DMS114 treated with DMSO at 0.1 percent for 48 hours (cell line): ENCODE measurements around the gene TMEM258.

Source experiments
- DNase-seq: peaks from one replicate; lab custom pipeline; 2025; ENCODE audit not compliant: unreplicated experiment; lab: John Stamatoyannopoulos, UW

TMEM258 gene

DNA sequence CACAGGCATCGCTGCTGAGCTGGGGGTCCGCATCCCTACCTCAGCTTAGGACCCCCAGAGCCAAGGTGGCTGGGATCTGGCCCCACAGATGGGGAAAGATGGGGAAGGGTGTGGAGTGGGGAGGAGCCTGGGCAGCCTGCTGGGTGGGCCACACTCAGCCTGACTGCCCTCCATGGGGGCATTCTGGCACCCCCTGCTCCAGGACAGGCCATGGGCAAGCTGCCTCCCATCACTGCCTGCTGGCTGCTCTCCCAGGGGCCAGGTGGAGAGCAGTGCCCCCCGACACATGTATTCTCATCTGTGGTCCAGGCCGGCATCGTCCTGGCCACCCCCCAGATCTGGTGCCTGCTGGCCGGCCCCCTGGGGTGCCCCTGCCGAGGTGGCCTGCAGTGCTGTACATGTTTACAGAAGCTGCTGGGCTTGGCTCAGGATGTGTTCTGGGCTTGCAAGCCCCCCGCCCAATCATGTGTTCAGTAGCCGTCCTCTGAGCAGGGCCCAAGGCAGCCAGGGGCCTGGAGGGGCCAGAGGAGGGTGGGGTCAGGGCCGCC is 47.7 kb downstream of the TMEM258 start:
- no peak for DNase-seq

DNA sequence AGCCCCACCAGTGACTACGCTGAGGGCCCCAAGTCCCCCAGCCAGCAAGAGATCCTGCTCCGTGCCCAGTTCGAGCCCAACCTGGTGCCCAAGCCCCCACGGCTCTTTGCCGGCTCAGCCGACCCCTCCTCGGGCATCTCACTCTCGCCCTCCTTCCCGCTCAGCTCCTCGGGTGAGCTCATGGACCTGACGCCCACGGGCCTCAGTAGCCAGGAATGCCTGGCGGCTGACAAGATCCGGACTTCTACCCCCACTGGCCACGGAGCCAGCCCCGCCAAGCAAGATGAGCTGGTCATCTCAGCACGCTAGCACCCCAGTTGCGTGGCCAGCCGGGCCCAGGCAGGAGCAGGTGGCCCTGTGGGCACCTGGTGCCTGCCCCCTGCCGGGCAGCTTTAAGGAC is 48.2 kb downstream of the TMEM258 start:
- no peak for DNase-seq

DNA sequence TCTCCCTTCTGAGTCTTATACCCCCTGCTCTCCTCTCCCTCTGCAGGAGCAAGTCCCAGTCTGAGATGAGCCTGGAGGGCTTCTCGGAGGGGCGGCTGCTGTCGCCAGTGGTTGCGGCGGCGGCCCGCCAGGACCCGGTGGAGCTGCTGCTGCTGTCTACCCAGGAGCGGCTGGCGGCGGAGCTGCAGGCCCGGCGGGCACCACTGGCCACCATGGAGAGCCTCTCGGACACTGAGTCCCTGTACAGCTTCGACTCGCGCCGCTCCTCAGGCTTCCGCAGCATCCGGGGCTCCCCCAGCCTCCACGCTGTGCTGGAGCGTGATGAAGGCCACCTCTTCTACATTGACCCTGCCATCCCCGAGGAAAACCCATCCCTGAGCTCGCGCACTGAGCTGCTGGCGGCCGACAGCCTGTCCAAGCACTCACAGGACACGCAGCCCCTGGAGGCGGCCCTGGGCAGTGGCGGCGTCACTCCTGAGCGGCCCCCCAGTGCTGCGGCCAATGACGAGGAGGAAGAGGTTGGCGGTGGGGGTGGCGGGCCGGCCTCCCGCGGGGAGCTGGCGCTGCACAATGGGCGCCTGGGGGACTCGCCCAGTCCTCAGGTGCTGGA is 48.8 kb downstream of the TMEM258 start:
- no peak for DNase-seq

DNA sequence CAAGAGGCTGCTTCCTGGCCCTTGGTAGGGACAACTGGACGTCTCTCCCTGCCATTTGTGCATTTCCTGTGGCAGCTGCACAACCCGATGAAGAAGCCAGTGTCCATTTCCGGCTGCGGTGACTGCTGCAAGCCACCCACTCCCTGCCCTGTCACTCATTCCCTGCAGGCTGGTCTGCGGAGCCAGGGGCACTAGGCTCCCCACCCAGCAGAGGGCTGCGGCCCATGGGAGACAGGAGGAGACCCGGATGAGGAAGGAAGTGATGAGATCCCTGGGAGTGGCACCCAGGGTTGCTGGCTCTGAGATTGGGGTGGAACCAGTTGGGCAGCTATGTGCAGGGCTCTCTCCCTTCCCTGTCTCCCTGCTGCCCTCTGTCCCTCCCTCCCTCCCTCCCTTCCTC is 50.0 kb downstream of the TMEM258 start:
- DNase-seq: no peak

DNA sequence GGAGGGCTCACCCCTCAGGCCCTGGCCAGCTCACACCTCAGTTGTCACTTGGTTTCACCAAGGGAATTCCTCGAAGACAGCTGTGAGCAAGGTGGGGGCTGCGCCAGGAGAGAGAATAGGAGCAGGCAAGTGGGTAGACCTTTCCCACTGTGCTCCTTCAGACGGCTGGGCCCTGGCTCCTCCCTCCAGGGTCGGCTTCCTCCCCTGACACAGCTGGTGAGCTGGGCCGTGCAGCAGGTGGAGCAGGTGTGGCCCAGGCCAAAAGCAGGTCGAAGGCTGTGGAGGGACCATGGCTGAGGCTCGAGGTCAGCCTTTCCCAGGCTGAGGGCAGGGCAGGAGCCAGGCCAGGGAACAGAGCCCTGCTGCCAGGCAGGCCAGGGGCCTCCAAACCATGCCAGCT is 52.4 kb downstream of the TMEM258 start:
- DNase-seq: no peak

DNA sequence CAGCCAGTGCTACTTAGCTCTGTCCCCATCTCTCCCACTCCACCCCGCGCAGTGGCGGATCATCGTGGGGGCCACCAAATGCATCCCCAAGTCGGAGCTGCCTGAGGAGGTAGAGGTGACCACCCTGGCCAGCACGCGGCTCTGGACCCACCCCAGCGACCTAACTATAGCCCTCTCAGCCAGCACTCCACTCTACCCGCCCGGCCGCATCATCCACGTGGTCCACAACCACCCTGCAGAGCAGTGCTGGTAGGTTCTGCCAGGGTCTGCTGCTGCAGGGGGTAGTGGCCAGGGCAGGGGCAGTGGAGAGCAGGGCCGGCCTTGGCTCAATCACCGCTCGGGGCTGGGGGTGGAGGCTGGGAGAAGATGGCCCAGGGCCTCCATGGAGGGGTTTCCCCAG is 53.0 kb downstream of the TMEM258 start:
- no peak for DNase-seq
